GM19463 (cell line): ENCODE data around the gene NEB.
"Not testable (repeated sequence)": the region's sequence is repeated elsewhere in the genome, so short reads cannot be mapped to it uniquely, and the experiment has no call there.

Experiments used
- ATAC-seq: cut with Tn5 transposase; IDR thresholded peaks from one replicate; pipeline ENCODE4 v1.9.1; 2021; ENCODE audit warnings: mild to moderate bottlenecking, moderate library complexity; ENCODE audit not compliant: unreplicated experiment

Gene NEB

DNA sequence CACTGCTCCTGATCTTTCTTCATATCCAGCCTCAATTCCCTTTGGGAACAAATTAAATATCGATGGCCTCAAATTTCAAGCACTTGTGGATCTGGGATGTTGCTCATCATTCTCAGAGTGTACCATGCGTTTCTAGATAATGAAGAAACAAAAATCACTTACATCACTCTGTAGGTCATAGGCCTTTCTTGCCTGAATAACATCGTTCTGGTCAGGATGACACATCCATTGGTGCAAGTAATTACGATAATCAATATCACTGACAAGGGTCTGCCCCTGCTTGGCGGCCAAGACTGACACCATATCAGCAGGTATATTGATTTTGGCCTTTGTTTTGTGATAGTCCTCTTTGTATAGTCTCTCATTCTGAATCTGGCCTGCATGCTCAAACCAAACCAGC, 167.3 kb downstream of the NEB start:
- no peak for ATAC-seq

DNA sequence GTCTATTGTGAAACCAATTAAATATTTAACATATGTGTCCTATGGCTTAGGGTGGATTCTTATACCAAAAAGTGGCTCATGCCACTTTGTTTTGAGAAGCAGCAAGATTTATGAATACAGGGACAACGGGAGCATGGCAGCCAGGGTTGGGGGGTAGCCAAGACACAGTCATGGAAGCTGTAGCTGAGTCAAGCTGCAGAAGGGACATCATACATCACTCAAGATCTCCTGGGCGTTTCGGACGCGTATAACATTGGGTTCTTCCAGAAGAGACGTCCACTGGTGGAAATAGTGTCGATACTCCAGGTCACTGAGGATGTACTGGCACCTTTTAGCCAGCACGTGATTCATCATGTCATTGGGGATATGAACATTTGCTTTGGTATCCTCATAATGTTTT, 171.9 kb downstream of the NEB start:
- no peak for ATAC-seq

- no peak for ATAC-seq
Measured at GRCh38 chr2:151560289-151560688, 174.0 kb downstream of the NEB start.

- not testable (repeated sequence) for ATAC-seq
Measured at GRCh38 chr2:151559431-151559830, 174.8 kb downstream of the NEB start.

DNA sequence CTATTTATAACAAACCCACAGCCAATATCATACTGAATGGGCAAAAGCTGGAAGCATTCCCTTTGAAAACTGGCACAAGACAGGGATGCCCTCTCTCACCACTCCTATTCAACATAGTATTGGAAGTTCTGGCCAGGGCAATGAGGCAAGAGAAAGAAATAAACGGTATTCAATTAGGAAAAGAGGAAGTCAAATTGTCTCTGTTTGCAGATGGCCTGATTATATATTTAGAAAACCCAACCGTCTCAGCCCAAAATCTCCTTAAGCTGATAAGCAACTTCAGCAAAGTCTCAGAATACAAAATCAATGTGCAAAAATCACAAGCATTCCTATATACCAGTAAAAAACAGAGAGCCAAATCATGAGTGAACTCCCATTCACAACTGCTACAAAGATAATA, 176.4 kb downstream of the NEB start:
- ATAC-seq, result not testable (repeated sequence)

- ATAC-seq, result no peak
Measured at GRCh38 chr2:151556121-151556520, 178.2 kb downstream of the NEB start.

- no peak for ATAC-seq
Measured at GRCh38 chr2:151552287-151552686, 182.0 kb downstream of the NEB start.

- ATAC-seq, result no peak
Measured at GRCh38 chr2:151551556-151551955, 182.7 kb downstream of the NEB start.

- no peak for ATAC-seq
Measured at GRCh38 chr2:151549191-151549590, 185.1 kb downstream of the NEB start.

DNA sequence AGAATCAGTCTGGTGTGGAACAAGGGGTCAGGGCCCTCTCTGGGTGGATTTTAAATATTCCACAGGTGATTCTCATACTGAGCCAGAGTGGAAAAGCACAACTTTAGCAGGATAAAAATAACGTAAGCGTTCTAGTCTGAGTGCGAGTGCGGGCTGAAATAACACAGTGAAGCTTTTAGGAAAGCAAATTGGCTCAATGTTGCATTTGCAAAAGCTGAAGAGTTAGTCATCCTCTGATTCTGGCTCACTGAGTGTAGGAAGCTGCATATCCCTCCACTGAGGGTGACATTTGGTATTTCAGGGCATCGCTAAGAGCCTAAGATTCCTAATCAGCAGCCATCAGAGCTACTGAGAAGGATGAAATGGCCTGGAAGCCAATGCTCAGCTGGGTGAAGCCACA, 189.8 kb downstream of the NEB start:
- ATAC-seq, result no peak

GRCh38 chr2:151543876-151544275, 190.4 kb downstream of the NEB start:
- ATAC-seq, result no peak

GRCh38 chr2:151534001-151534400, 200.3 kb downstream of the NEB start:
- ATAC-seq, result no peak

DNA sequence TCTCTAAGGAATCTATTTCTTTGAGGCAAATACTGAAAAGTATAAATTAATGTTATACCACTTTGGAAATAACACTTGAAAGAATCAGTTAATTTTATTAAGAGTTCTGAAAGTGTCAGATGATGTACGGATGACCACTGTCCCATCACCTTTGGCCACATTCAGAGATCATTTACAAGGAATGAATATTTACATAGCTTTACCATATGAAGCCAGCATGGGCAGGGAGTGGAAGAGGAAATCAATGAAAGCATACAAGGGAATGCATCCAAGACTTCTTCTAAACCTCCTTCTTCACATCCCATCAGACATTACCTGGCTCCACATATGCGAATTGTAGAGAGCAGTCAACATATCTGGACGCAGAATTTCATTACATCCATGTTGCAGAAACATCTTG, 201.1 kb downstream of the NEB start:
- ATAC-seq, result no peak

GRCh38 chr2:151526572-151527090, 207.6 kb downstream of the NEB start:
- ATAC-seq, result no peak

GRCh38 chr2:151525821-151526373, 208.4 kb downstream of the NEB start:
- no peak for ATAC-seq

DNA sequence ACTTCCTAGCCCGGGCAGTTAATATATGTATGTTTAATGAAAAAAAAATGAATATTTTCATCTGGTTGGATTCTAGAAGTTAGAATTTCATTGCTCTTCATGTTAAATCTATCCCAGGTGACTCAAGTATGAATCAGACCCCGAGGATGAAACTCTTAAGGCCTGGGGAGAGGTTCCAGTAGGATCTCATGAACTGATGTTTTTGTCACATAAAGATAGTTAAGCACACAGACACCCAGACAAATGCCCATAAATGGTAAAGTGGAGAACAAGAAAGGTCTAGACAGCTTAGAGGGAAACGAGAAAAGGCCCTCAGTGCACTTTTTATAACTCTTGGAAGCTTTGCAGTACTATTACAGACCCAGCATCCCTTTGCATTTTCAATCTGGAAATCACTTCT, 210.4 kb downstream of the NEB start:
- no peak for ATAC-seq

- no peak for ATAC-seq
Measured at GRCh38 chr2:151522556-151522955, 211.7 kb downstream of the NEB start.

- ATAC-seq, result no peak
Measured at GRCh38 chr2:151520976-151521375, 213.3 kb downstream of the NEB start.

- ATAC-seq, result no peak
Measured at GRCh38 chr2:151518802-151519201, 215.5 kb downstream of the NEB start.

GRCh38 chr2:151508519-151508918, 225.8 kb downstream of the NEB start:
- no peak for ATAC-seq

DNA sequence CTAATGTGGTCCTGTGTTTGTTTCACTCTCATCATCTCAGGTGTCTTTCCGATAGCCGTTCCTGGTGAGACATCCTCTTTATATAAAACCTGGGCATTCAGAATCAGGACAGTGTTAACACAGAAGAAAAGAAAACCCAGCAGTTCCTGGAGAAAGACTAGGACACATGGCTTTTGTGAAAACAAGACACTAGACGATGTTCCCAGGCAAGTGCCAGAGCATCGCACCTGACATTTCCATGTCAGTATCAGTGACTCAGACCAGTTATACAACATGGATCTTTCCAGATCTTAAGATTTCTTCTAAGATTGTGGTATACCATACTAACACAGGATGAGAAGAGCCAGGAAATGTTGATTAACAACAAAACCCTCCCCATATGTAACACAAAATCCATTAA, 228.1 kb downstream of the NEB start:
- no peak for ATAC-seq

GRCh38 chr2:151498178-151498577, 236.1 kb downstream of the NEB start:
- no peak for ATAC-seq

DNA sequence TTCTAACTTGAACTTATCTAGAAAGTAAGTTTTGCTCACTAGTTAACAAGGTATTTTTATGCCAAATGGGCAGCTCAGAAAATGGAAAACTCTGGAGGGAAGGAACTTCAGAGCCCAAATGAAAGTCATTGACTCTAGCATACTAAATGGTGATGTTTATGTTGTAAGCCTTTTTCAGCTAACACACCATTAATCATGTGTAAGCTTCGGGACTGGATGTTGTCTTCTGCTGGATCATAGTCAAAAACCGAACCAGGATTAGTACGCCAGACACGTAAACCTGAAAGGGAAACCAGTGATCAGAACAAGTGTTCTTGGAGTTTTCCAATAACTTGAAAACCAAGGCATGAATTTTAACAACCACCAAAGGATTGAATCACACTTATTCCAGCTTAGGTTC, 242.8 kb downstream of the NEB start:
- ATAC-seq, result no peak
